ENCODE data around the gene RNF25. TPM values are rescaled to one million over a fixed set of nuclear protein-coding genes. Genes with fewer than 3 reads are reported as not detected.

RNF25 gene
- polyA plus RNA-seq, 1 donor (not counting 4 experiments of a cell fraction or from before 2014, with no cell fraction given): 82.5 TPM

DNA sequence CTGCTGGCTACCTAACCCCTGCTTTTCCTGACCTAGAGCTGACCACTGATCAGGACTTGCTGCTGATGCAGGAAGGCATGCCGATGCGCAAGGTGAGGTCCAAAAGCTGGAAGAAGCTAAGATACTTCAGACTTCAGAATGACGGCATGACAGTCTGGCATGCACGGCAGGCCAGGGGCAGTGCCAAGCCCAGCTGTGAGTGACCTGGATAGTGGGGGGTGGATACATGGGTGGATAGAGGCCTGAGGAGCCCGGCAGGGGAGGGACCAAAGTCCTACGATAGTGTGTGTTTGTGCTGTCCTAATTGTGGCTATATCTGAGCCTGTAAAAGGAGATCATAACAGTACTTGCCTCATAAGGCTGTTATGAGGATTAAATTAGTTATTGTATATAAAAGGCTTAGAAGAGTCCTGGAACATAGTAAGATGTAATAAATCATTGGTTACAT is 55.9 kb downstream of the RNF25 start:
- Histone ChIP-seq H3K9me1 (ENCODE audit: control insufficient read depth, extremely low read depth, insufficient read depth, low read length) (no peaks in the 10 kb centered on the region), H2AFZ (ENCODE audit: control insufficient read depth, low read length) (no peak overlapping the region), H3K9ac (ENCODE audit: control insufficient read depth, extremely low read depth, insufficient read depth, low read length) (no peak overlapping the region), H3K79me2 (ENCODE audit: control insufficient read depth, insufficient read depth, low read length) (no peaks in the 10 kb centered on the region), H3K27ac (ENCODE audit: control insufficient read depth, insufficient read depth, low read length) (no peak overlapping the region), H3K4me3 (ENCODE audit: control insufficient read depth in 2 of 3, extremely low read depth in 1 of 3, insufficient read depth in 2 of 3, low read depth in 1 of 3, low read length in 3 of 3) (no peak overlapping the region), H3K9me3 (ENCODE audit: control insufficient read depth, low read depth, low read length) (no peaks in the 10 kb centered on the region), H3K4me2 (ENCODE audit: control insufficient read depth, extremely low read depth, insufficient read depth, low read depth, low read length) (no peak overlapping the region), H3K27me3 (ENCODE audit: control insufficient read depth, extremely low read depth, insufficient read depth, low read length) (no peaks in the 10 kb centered on the region), H3K4me1 (ENCODE audit: control insufficient read depth, extremely low read depth, insufficient read depth, low read length) (no peaks in the 10 kb centered on the region), H4K20me1 (ENCODE audit: control insufficient read depth, extremely low read depth, insufficient read depth, low read length) (no peaks in the 10 kb centered on the region), H3K36me3 (ENCODE audit: control insufficient read depth in 2 of 2, extremely low read depth in 1 of 2, insufficient read depth in 2 of 2, low read length in 2 of 2) (peaks cover 0 to 2% of the 10 kb centered on the region in 2 experiments)
- no peak for FAIRE-seq
- dilution Hi-C loops (cut with MboI; ENCODE audit: extremely low pct_ligation_motif_present, low sequenced_read_pairs): no loop called here
- no peak for DNase-seq (ENCODE audit: low read depth, low spot score)
- no peak for TF ChIP-seq EZH2 (IDR thresholded peaks at IDR 0.05; ENCODE audit: low read length)
- TF ChIP-seq, protein P1, sequence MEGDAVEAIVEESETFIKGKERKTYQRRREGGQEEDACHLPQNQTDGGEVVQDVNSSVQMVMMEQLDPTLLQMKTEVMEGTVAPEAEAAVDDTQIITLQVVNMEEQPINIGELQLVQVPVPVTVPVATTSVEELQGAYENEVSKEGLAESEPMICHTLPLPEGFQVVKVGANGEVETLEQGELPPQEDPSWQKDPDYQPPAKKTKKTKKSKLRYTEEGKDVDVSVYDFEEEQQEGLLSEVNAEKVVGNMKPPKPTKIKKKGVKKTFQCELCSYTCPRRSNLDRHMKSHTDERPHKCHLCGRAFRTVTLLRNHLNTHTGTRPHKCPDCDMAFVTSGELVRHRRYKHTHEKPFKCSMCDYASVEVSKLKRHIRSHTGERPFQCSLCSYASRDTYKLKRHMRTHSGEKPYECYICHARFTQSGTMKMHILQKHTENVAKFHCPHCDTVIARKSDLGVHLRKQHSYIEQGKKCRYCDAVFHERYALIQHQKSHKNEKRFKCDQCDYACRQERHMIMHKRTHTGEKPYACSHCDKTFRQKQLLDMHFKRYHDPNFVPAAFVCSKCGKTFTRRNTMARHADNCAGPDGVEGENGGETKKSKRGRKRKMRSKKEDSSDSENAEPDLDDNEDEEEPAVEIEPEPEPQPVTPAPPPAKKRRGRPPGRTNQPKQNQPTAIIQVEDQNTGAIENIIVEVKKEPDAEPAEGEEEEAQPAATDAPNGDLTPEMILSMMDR (optimal IDR thresholded peaks at IDR 0.05 in 1 of 3, IDR thresholded peaks at IDR 0.05 in 1 of 3, conservative IDR thresholded peaks at IDR 0.05 in 1 of 3; ENCODE audit: extremely low read depth in 1 of 3, insufficient read depth in 2 of 3, low read length in 3 of 3): no peak

Other genes starting within 250 kb of the RNF25 start
- 2.2 to 4.2 TPM (median 2.7 TPM) in 3 replicates for gene USP37, start 103.7 kb downstream of the RNF25 start, polyA plus RNA-seq
- gene CNOT9, start 103.2 kb downstream of the RNF25 start, polyA plus RNA-seq: 41.9 to 66.7 TPM (median 48.1 TPM) in 3 replicates
- 10.2 to 15.3 TPM (median 13.2 TPM) in 3 replicates for gene PLCD4, start 64.1 kb downstream of the RNF25 start, polyA plus RNA-seq
- gene ZNF142, start 12.4 kb downstream of the RNF25 start, polyA plus RNA-seq: 4.3 to 11.9 TPM (median 4.5 TPM) in 3 replicates
- gene BCS1L, start 12.3 kb downstream of the RNF25 start, polyA plus RNA-seq: 56.6 to 62.3 TPM (median 57.7 TPM) in 3 replicates
- 17.3 to 25.4 TPM (median 19.0 TPM) in 3 replicates for gene STK36, start 84 bp upstream of the RNF25 start, polyA plus RNA-seq
- gene TTLL4, start 38.8 kb upstream of the RNF25 start, polyA plus RNA-seq: 19.6 to 26.3 TPM (median 20.1 TPM) in 3 replicates
- 0.12 to 0.27 TPM (median 0.19 TPM) in 3 replicates for gene CYP27A1, start 110.1 kb upstream of the RNF25 start, polyA plus RNA-seq
- not detected in 3 replicates for gene PRKAG3, start 159.8 kb upstream of the RNF25 start, polyA plus RNA-seq
- gene WNT6, start 187.8 kb upstream of the RNF25 start, polyA plus RNA-seq: 0.15 TPM in 1 of 3 replicates, not detected in the others
- gene WNT10A, start 208.8 kb upstream of the RNF25 start, polyA plus RNA-seq: 0.78 to 6.6 TPM (median 2.1 TPM) in 3 replicates